HG03064 (cell line): ENCODE results near the gene HES7.

ENCODE experiments used
- ATAC-seq: cut with Tn5 transposase; IDR thresholded peaks from one replicate; pipeline ENCODE4 v1.9.1; 2021; ENCODE audit warnings: low read depth; ENCODE audit not compliant: unreplicated experiment

The HES7 gene

DNA sequence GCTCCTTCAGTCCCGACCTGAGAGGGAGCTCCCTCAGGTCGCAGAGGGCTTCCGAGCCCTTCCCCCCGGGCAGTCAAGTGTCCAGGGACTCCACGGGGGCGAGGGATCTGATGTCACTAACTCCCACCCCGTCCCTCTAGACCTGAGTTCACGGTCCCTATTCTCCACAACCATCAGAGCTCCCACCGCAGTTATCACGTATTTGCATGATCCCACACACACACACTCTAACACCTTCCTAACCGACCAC lies 32.0 kb upstream of the HES7 start:
- ATAC-seq, result no peak

- no peak for ATAC-seq
These were observed 31.5 kb upstream of the HES7 start for GRCh38 chr17:8155231-8155995.

DNA sequence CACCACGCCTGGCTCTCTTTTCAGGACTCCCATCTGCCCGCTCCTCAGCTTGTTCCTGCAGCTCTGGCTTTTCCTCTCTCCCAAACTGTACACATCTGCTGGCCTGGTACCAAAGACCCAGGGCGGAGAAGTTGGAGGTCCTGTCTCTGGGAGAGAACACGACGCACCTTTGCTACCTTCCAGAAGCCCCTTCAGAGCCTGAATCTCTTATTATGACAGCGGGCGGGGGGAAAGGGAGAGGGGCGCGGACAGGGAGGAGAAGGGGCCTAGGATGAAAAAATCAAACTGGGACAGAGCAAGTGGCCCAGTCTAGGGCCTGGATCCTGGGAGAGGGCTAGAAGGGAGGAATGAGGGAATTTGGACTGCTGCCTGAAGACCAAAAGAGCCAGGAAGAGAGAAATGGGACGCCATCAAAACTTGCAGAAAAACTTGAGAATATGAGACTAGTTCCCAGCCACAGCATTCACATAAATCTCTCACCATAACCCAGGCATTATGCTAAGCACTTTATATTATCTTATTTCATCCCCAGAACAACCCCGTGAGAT lies 30.8 kb upstream of the HES7 start:
- ATAC-seq, result no peak

GRCh38 chr17:8153957-8154607 lies 30.2 kb upstream of the HES7 start:
- no peak for ATAC-seq

- no peak for ATAC-seq
These were observed 29.6 kb upstream of the HES7 start for GRCh38 chr17:8153525-8153956.

DNA sequence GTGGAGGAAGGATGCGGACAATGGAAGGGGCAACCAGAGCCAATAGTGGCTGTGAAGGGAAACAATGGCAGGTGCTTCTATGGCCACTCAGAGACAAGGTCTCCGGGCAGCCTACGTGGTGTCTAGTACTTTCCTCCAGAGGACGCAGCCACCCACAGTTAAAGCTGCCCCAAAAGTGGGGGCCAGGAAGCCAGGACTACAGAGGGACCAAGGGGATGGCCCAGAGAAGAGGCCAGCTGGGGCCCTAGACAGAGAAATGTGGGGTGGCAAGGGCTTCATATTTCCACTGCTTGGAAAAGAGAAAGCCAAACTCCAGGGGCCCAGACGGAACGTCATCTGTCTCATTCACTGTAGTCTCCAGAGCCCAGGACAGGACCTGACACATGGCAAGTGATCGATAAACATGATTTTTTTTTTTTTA lies 29.1 kb upstream of the HES7 start:
- no peak for ATAC-seq

GRCh38 chr17:8152112-8152775 lies 28.3 kb upstream of the HES7 start, which contains the start of gene PER1:
Gene PER1, minus strand, starts transcription at chr17:8152404. Its CDS starts 1,698 bp downstream, at chr17:8150706.
- no peak for ATAC-seq

DNA sequence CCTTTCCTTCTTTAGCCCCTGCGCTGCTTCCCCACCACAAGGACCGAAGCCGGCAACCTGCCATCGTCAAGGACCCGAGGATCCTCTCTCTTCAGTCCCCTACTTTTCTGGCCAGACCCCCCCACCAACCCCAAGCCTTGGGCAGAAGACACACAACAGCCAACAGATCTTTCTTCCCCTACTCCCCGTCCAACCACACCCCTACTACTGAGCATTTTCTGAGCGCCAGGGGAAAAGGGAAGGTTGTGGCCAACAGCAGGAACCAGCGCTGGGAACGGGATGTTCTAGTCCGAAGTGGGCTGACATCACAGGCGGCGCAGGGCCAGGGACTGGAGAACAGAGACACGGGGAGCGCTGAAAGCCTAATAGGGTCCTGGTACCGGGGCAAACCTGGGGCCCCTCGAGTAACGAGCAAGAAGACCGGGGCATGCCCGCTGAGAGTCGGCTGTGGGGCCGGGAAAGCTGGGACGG lies 27.8 kb upstream of the HES7 start:
- no peak for ATAC-seq

GRCh38 chr17:8151120-8151640 lies 27.3 kb upstream of the HES7 start:
- no peak for ATAC-seq

GRCh38 chr17:8150194-8151119 lies 26.6 kb upstream of the HES7 start:
- ATAC-seq, result no peak

GRCh38 chr17:8149419-8150193 lies 25.7 kb upstream of the HES7 start:
- ATAC-seq, result no peak

DNA sequence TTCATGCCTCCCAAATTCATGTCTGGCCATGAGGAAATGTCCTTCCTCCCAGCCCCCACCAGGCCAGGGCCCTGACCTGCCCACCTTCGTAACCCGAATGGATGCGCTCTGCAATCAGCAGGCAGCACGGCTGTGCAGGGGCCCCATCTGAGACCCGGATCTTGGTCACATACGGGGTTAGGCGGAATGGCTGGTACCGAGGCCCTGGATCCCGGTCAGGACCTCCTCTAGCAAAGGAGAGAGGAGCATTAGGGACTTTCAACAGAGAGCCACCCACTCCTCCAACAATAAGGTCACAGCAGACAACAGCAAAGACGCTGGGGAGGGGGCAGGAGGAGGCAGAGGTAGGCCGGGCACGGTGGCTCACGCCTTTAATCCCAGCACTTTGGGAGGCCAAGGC lies 24.7 kb upstream of the HES7 start:
- no peak for ATAC-seq

DNA sequence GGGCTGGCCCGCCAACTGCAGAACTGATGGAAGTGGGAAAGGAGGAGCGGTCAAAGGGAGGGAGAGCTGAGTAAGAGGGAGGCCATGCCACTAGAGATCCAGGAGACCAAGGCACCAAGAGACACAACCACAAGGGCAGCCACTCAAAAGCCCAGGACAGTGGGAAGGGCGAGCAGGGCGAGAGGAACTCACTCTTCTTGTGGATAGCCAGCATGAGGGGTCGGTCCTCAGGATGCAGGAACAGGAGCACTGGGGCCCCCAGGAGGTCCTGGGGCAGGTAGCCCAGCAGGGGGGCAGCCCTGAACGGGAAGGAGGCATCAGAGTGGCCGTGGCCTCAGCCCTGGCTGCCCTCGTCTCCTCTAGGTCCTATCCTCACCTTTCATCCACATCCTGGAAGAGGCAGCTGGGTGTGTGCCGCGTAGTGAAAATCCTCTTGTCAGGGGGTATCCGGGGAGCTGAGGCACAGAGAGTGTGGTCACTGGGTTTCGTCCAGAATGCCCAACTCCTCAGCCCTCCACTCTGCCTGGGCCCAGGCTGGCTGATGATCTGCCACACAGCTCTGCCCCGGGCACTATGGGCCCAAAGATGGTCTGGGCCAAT lies 24.0 kb upstream of the HES7 start:
- ATAC-seq, result no peak

DNA sequence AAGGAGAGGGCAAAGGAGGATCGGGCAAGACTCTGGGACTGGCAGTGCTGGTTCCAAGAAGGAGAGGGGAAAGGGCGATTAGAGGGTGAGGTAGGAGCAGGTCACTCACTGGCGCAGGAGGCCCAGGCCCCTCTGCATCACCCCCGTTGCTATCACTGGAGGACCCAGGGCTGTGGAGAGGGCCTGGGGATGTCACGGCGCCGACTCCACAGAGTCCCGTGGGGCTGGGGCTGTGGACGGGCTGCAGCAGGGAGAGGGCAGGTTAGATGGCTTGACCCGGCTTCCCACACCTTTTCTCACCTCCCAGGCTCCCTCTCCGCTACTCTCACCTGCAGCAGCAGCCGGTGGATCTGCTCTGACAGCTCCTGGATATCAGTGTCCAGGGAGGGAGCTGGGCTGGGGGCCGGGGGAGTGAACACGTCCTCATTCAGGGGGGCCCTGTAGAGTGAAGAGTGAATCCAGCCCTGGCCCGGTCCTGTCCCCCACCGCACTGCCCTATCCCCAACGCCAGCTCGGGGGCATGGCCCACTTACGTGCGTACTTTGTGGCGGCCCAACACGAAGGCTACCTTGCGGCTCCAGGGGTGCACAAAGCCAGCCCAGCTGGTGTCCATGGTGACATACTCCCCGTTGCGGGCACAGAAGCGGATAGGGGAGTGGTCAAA lies 23.4 kb upstream of the HES7 start:
- no peak for ATAC-seq

- no peak for ATAC-seq
These were observed 22.7 kb upstream of the HES7 start for GRCh38 chr17:8146381-8147140.

- no peak for ATAC-seq
These were observed 21.9 kb upstream of the HES7 start for GRCh38 chr17:8145811-8146210.

DNA sequence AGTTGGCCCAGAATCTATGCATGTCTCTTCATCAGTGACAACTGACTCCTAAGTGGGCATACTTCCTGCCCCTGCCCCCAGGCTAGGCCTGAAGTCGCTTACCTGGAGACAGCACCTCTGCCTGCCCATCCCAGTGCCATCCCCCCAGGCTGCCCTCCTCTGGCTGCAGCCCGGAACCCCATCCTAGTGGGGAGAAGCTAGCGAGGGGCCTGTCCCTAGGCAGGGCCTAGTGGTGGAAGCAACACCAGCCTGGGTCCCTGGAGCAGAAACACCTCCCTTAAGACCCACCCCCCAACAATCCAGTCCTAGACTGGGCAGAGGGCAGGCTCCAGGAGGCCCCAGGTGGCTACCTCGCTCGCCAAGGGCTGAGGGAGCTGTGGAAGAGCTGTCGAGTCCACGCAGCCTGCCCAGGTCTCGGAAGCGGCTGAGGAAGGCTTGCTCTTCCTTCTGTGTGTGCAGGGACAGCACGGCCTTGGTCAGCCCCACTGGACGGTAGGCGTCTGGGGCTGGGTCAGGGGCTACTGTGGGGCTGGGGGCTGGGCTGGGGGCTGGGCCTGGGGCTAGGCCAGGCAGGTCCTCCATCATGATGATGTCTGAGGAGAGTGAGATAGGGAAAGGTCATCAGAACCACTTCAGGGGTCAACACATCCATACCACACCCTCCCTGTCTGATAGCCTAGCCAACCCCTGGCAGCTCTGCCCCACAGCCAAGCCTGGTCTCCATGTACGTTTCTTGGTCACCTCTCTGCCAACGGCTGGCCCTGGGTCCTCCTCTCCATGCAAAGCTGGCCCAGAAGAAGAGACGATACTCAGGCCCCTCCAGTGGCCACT lies 20.7 kb upstream of the HES7 start:
- no peak for ATAC-seq
